ENCODE data around the gene SLIT3.

- TF ChIP-seq CTCF (IDR thresholded peaks at IDR 0.05; ENCODE audit: low read depth, low read length) (no peak), EZH2phosphoT487 (IDR thresholded peaks at IDR 0.05; ENCODE audit: low read depth) (no peak)
These were observed 382.9 kb downstream of the SLIT3 start for GRCh38 chr5:168917947-168918600.
